K562 (cell line): ENCODE results near the gene GPR3. TPM values are rescaled to one million over a fixed set of nuclear protein-coding genes. Genes with fewer than 3 reads are reported as not detected.

Source experiments
- CCAR2 ChIP-seq: fragments of 200-400 bp; formaldehyde crosslinking; IDR thresholded peaks from 2 replicates; pipeline ENCODE4 v1.6.1; 2017; ENCODE audit warnings: mild to moderate bottlenecking, low read depth, low read length
- FOXM1 ChIP-seq, 2 experiments: fragments of 450-650 bp in 1 of 2; sonication (generic) in 1 of 2; formaldehyde crosslinking in 1 of 2; IDR thresholded peaks; 2 replicates each; pipeline versions ENCODE4 v1.6.1 to v1.9.0; 2017 to 2022; ENCODE audit warnings: low read depth in 2 of 2, mild to moderate bottlenecking in 2 of 2, missing genetic modification reagents in 1 of 2, moderate library complexity in 1 of 2
- ILK ChIP-seq: fragments of 450-650 bp; IDR thresholded peaks from 2 replicates; pipeline ENCODE4 v1.6.1; 2016; ENCODE audit warnings: missing genetic modification characterization, low read depth, mild to moderate bottlenecking, missing compliant biosample characterization, moderate library complexity, borderline replicate concordance
- NRF1 ChIP-seq, 2 experiments: fragments of 450-650 bp; IDR thresholded peaks in 1 of 2; conservative IDR thresholded peaks in 1 of 2; 2 replicates each; pipeline ENCODE4 v1.6.1; 2014; ENCODE audit warnings: mild to moderate bottlenecking in 2 of 2
- SRF ChIP-seq, 2 experiments: fragments of 250-450, 450-650 bp in 1 of 2; sonication (Bioruptor Pico) in 1 of 2; sonication (generic) in 1 of 2; formaldehyde crosslinking; IDR thresholded peaks; 2 replicates each; pipeline versions ENCODE4 v1.5.0 to v1.5.1; 2020 to 2022; ENCODE audit warnings: mild to moderate bottlenecking in 1 of 2, missing genetic modification reagents in 1 of 2
- STAT5B ChIP-seq: fragments of 250-450 bp; sonication (Bioruptor Pico); IDR thresholded peaks from 2 replicates; pipeline ENCODE4 v1.8.0; 2021; ENCODE audit warnings: mild to moderate bottlenecking, inconsistent platforms
- TEAD2 ChIP-seq: fragments of 450-650 bp; IDR thresholded peaks from 2 replicates; pipeline ENCODE4 v1.6.1; 2016; ENCODE audit warnings: missing genetic modification characterization, control low read depth, missing compliant biosample characterization
- ZNF263 ChIP-seq: sonication (generic); formaldehyde crosslinking; IDR thresholded peaks from 2 replicates; pipeline ENCODE4 v1.8.0; 2022; ENCODE audit warnings: mild to moderate bottlenecking, missing genetic modification reagents, borderline replicate concordance
- polyA plus RNA-seq, 8 experiments: library from polyadenylated mRNA; depleted of rRNA in 4 of 8; stranded (reverse) in 5 of 8; unstranded in 3 of 8; fragments of >200 nt; fragmentation: Nextera tagmentation in 2 of 8; fragmentation: Illumina TruSeq in 1 of 8; extraction: Ambion mirVana in 2 of 8; extraction: Trizol in 1 of 8; gene quantifications; 2 replicates each; pipeline versions ENCODE4 v1.2.1 to v1.2.3, GENCODE V29; 2011 to 2014; ENCODE audit warnings: inconsistent platforms in 1 of 8, missing spikeins in 1 of 8
- total RNA-seq, 7 experiments: library from RNA; depleted of rRNA in 6 of 7; stranded (reverse); fragments of >200 nt in 6 of 7; fragmentation: Illumina TruSeq in 2 of 7; extraction: Trizol in 2 of 7; gene quantifications; 2 replicates each; pipeline versions ENCODE4 v1.2.1 to v1.2.3, GENCODE V29; 2011 to 2021; ENCODE audit warnings: low replicate concordance in 1 of 7
- TF ChIP-seq, protein P1 (sequence below): sonication (generic); formaldehyde crosslinking; IDR thresholded peaks from 2 replicates; pipeline ENCODE4 v1.8.0; 2023; ENCODE audit warnings: missing genetic modification reagents, mild to moderate bottlenecking, borderline replicate concordance
- TF ChIP-seq, protein P2 (sequence below): fragments of 450-650 bp; IDR thresholded peaks from 2 replicates; pipeline ENCODE4 v1.6.1; 2017; ENCODE audit warnings: antibody characterized with exemption, mild to moderate bottlenecking
- TF ChIP-seq, protein P3 (sequence below): IDR thresholded peaks from 3 replicates; pipeline ENCODE4 v1.6.1; 2011; ENCODE audit warnings: borderline replicate concordance, mild to moderate bottlenecking, moderate library complexity; ENCODE audit not compliant: insufficient read length; ENCODE audit errors: extremely low read depth

Gene GPR3
- total and polyA plus RNA-seq, 9 of the 15 experiments (the other 6 are each of a cell fraction or from before 2014, with no cell fraction given): 0.24 to 11.5 (median 3.7) TPM

DNA sequence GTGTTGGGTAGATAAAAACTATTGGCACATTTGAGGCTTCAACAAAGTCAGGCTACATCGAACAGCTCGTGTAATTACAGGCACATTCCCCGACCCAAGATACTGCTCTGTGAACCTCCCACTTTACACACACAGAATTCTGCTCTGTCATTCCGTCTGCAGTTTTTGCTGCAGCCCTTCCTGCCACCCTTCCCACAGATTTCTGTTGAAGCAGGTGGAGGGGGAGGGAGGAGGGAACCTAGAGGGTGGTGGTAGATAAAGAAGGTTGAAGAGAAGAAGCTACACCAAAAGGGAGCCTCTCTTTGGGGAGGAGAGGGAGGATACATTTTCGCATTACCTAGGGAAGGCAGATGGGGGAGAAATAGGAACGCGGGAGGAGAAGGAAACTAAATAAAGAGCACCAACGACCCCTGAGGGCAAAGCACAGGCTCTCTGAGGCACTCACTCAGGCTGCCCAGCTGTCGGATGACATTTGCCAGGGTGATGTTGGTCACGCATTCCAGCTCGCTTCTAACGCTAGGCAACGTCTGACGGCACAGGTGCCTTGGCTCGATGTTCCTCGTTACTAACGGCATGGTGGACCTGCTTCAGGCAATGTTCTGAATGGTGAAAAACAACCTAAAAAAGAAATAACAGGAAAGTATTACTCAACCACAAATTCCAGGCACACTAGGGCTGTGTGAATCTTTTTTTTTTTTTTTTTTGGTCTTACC, 36.0 kb downstream of the GPR3 start (continued):
- TF ChIP-seq, protein P1, sequence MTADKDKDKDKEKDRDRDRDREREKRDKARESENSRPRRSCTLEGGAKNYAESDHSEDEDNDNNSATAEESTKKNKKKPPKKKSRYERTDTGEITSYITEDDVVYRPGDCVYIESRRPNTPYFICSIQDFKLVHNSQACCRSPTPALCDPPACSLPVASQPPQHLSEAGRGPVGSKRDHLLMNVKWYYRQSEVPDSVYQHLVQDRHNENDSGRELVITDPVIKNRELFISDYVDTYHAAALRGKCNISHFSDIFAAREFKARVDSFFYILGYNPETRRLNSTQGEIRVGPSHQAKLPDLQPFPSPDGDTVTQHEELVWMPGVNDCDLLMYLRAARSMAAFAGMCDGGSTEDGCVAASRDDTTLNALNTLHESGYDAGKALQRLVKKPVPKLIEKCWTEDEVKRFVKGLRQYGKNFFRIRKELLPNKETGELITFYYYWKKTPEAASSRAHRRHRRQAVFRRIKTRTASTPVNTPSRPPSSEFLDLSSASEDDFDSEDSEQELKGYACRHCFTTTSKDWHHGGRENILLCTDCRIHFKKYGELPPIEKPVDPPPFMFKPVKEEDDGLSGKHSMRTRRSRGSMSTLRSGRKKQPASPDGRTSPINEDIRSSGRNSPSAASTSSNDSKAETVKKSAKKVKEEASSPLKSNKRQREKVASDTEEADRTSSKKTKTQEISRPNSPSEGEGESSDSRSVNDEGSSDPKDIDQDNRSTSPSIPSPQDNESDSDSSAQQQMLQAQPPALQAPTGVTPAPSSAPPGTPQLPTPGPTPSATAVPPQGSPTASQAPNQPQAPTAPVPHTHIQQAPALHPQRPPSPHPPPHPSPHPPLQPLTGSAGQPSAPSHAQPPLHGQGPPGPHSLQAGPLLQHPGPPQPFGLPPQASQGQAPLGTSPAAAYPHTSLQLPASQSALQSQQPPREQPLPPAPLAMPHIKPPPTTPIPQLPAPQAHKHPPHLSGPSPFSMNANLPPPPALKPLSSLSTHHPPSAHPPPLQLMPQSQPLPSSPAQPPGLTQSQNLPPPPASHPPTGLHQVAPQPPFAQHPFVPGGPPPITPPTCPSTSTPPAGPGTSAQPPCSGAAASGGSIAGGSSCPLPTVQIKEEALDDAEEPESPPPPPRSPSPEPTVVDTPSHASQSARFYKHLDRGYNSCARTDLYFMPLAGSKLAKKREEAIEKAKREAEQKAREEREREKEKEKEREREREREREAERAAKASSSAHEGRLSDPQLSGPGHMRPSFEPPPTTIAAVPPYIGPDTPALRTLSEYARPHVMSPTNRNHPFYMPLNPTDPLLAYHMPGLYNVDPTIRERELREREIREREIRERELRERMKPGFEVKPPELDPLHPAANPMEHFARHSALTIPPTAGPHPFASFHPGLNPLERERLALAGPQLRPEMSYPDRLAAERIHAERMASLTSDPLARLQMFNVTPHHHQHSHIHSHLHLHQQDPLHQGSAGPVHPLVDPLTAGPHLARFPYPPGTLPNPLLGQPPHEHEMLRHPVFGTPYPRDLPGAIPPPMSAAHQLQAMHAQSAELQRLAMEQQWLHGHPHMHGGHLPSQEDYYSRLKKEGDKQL (CRISPR knock-in tag): no peak
- TF ChIP-seq CCAR2: no peak
- TF ChIP-seq ILK (tag): no peak
- TF ChIP-seq, protein P2, sequence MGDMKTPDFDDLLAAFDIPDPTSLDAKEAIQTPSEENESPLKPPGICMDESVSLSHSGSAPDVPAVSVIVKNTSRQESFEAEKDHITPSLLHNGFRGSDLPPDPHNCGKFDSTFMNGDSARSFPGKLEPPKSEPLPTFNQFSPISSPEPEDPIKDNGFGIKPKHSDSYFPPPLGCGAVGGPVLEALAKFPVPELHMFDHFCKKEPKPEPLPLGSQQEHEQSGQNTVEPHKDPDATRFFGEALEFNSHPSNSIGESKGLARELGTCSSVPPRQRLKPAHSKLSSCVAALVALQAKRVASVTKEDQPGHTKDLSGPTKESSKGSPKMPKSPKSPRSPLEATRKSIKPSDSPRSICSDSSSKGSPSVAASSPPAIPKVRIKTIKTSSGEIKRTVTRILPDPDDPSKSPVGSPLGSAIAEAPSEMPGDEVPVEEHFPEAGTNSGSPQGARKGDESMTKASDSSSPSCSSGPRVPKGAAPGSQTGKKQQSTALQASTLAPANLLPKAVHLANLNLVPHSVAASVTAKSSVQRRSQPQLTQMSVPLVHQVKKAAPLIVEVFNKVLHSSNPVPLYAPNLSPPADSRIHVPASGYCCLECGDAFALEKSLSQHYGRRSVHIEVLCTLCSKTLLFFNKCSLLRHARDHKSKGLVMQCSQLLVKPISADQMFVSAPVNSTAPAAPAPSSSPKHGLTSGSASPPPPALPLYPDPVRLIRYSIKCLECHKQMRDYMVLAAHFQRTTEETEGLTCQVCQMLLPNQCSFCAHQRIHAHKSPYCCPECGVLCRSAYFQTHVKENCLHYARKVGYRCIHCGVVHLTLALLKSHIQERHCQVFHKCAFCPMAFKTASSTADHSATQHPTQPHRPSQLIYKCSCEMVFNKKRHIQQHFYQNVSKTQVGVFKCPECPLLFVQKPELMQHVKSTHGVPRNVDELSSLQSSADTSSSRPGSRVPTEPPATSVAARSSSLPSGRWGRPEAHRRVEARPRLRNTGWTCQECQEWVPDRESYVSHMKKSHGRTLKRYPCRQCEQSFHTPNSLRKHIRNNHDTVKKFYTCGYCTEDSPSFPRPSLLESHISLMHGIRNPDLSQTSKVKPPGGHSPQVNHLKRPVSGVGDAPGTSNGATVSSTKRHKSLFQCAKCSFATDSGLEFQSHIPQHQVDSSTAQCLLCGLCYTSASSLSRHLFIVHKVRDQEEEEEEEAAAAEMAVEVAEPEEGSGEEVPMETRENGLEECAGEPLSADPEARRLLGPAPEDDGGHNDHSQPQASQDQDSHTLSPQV: peak; percentile 93
- no peak for TF ChIP-seq STAT5B (CRISPR knock-in tag)
- TF ChIP-seq, protein P3, sequence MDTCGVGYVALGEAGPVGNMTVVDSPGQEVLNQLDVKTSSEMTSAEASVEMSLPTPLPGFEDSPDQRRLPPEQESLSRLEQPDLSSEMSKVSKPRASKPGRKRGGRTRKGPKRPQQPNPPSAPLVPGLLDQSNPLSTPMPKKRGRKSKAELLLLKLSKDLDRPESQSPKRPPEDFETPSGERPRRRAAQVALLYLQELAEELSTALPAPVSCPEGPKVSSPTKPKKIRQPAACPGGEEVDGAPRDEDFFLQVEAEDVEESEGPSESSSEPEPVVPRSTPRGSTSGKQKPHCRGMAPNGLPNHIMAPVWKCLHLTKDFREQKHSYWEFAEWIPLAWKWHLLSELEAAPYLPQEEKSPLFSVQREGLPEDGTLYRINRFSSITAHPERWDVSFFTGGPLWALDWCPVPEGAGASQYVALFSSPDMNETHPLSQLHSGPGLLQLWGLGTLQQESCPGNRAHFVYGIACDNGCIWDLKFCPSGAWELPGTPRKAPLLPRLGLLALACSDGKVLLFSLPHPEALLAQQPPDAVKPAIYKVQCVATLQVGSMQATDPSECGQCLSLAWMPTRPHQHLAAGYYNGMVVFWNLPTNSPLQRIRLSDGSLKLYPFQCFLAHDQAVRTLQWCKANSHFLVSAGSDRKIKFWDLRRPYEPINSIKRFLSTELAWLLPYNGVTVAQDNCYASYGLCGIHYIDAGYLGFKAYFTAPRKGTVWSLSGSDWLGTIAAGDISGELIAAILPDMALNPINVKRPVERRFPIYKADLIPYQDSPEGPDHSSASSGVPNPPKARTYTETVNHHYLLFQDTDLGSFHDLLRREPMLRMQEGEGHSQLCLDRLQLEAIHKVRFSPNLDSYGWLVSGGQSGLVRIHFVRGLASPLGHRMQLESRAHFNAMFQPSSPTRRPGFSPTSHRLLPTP: no peak
- 0 out of 2 replicates have a peak, but pooled peaks have one; percentile 44 for TF ChIP-seq FOXM1 (IDR thresholded peaks at IDR 0.05; ENCODE audit: low read depth)
- no peak for TF ChIP-seq FOXM1 (CRISPR knock-in tag; IDR thresholded peaks at IDR 0.05; ENCODE audit: low read depth)
- peak; percentile 21 to 32; a peak in 3 of 4 replicates for TF ChIP-seq NRF1 (conservative IDR thresholded peaks at IDR 0.05 in 1 of 2, IDR thresholded peaks at IDR 0.05 in 1 of 2)
- peak; percentile 74; the same call in 1 of the 2 replicates for TF ChIP-seq ZNF263
- TF ChIP-seq SRF (CRISPR knock-in tag; IDR thresholded peaks at IDR 0.05): peak in 1 of 2 experiments; percentile 80; a peak in 1 of 4 replicates
- no peak for TF ChIP-seq TEAD2
